PC-9 (cell line): ENCODE data around the gene RTKN.

Source experiments
- CTCF ChIP-seq: fragments of 200-600 bp; sonication (generic); conservative IDR thresholded peaks from 2 replicates; pipeline ENCODE4 v1.6.1; 2017; ENCODE audit warnings: mixed run types, antibody characterized with exemption, mild to moderate bottlenecking, moderate library complexity
- EZH2 ChIP-seq: fragments of 200-600 bp; sonication (generic); IDR thresholded peaks from 2 replicates; pipeline ENCODE4 v1.8.0; 2017; ENCODE audit warnings: antibody characterized with exemption, low read depth

- TF ChIP-seq CTCF, result no peak
- no peak for TF ChIP-seq EZH2
Observed at GRCh38 chr2:74401891-74402290, 39.8 kb downstream of the RTKN start.
